SK-N-SH (cell line): Measurements from ENCODE around the gene NRG3. TPM values are rescaled to one million over a fixed set of nuclear protein-coding genes. Genes with fewer than 3 reads are reported as not detected.

Experiments
- CTCF ChIA-PET: fragments of 300-600, 350-600 bp; formaldehyde crosslinking; extraction: SDS; loops from one replicate; lab custom pipeline; 2021; lab: Yijun Ruan, JAX
- POLR2A ChIA-PET: fragments of 350-600 bp; sonication (Branson Sonifier 250); formaldehyde crosslinking; extraction: SDS; loops from one replicate; lab custom pipeline; 2020; ENCODE audit warnings: antibody characterized with exemption, inconsistent platforms; lab: Yijun Ruan, JAX
- DNase-seq: peaks from one replicate; pipeline ENCODE4 v3.0.0; 2012
- H2AFZ ChIP-seq: fragments of 200-600 bp; sonication (generic); 2 replicates; pipeline ENCODE4 v1.8.1; 2016; ENCODE audit warnings: antibody characterized with exemption, mild to moderate bottlenecking, low read depth
- H3F3A ChIP-seq: fragments of 200-600 bp; sonication (generic); replicated peaks from 2 replicates; pipeline ENCODE3; 2016; ENCODE audit warnings: antibody characterized with exemption, mild to moderate bottlenecking; ENCODE audit not compliant: insufficient read depth
- H3K27ac ChIP-seq, 2 experiments: fragments of 200-500 bp in 1 of 2; fragments of 200-600 bp in 1 of 2; sonication (Bioruptor generic) in 1 of 2; sonication (generic), shearing (Covaris generic) in 1 of 2; 2 replicates each; pipeline versions ENCODE4 v1.5.1 to v1.6.1; 2014 to 2016; ENCODE audit warnings: low read depth in 2 of 2, inconsistent platforms in 1 of 2, low read length in 1 of 2, mild to moderate bottlenecking in 1 of 2, mixed read lengths in 1 of 2
- H3K27me3 ChIP-seq: fragments of 200-600 bp; sonication (generic), shearing (Covaris generic); 2 replicates; pipeline ENCODE4 v1.6.1; 2016; ENCODE audit warnings: mixed run types; ENCODE audit not compliant: insufficient read depth
- H3K36me3 ChIP-seq, 2 experiments: fragments of 200-500 bp in 1 of 2; fragments of 200-600 bp in 1 of 2; sonication (Bioruptor generic) in 1 of 2; sonication (generic) in 1 of 2; replicated peaks in 1 of 2; 2 replicates each; pipeline versions ENCODE3 to v1.5.1; 2014 to 2016; ENCODE audit warnings: low read length in 1 of 2, mild to moderate bottlenecking in 1 of 2; ENCODE audit not compliant: insufficient read depth in 2 of 2, control insufficient read depth in 1 of 2
- H3K4me1 ChIP-seq, 2 experiments: fragments of 200-500 bp in 1 of 2; fragments of 200-600 bp in 1 of 2; sonication (Bioruptor generic) in 1 of 2; sonication (generic), shearing (Covaris generic) in 1 of 2; 2 replicates each; pipeline versions ENCODE4 v1.5.1 to v1.6.1; 2014 to 2016; ENCODE audit warnings: low read depth in 1 of 2, low read length in 1 of 2, mixed run types in 1 of 2; ENCODE audit not compliant: insufficient read depth in 2 of 2, control insufficient read depth in 1 of 2
- H3K4me2 ChIP-seq: fragments of 200-600 bp; sonication (generic), shearing (Covaris generic); 2 replicates; pipeline ENCODE4 v1.6.1; 2017; ENCODE audit warnings: mixed run types
- H3K4me3 ChIP-seq, 2 experiments: fragments of 200-500 bp in 1 of 2; fragments of 200-600 bp in 1 of 2; sonication (Bioruptor generic) in 1 of 2; sonication (generic), shearing (Covaris generic) in 1 of 2; 2 replicates each; pipeline versions ENCODE4 v1.5.1 to v1.8.1; 2014 to 2016; ENCODE audit warnings: low read depth in 2 of 2, inconsistent platforms in 1 of 2, low read length in 1 of 2, mild to moderate bottlenecking in 1 of 2, mixed read lengths in 1 of 2, moderate library complexity in 1 of 2
- H3K79me2 ChIP-seq: fragments of 200-600 bp; sonication (generic); 2 replicates; pipeline ENCODE4 v1.8.1; 2017; ENCODE audit warnings: mild to moderate bottlenecking; ENCODE audit not compliant: insufficient read depth
- H3K9ac ChIP-seq: fragments of 200-600 bp; sonication (generic); 2 replicates; pipeline ENCODE4 v1.6.1; 2017; ENCODE audit warnings: mixed run types
- H3K9me2 ChIP-seq: fragments of 200-600 bp; sonication (generic); 2 replicates; pipeline ENCODE4 v1.6.1; 2017; ENCODE audit warnings: mixed run types
- H3K9me3 ChIP-seq: fragments of 200-600 bp; sonication (generic); 2 replicates; pipeline ENCODE4 v1.6.1; 2017; ENCODE audit warnings: mixed run types, mild to moderate bottlenecking, moderate library complexity
- H4K20me1 ChIP-seq: fragments of 200-600 bp; sonication (generic); 2 replicates; pipeline ENCODE4 v1.6.1; 2017; ENCODE audit warnings: mild to moderate bottlenecking, mixed run types; ENCODE audit not compliant: insufficient read depth
- CHD2 ChIP-seq: fragments of 150-350 bp; IDR thresholded peaks from 2 replicates; pipeline ENCODE4 v1.6.1; 2018; ENCODE audit warnings: low read length; ENCODE audit not compliant: partially characterized antibody
- ELF1 ChIP-seq: IDR thresholded peaks from 2 replicates; pipeline ENCODE4 v1.4.0; 2012
- EP300 ChIP-seq, 2 experiments: IDR thresholded peaks; 2 replicates each; pipeline versions ENCODE4 v1.4.0 to v1.6.1; 2012; ENCODE audit warnings: borderline replicate concordance in 1 of 2, low read depth in 1 of 2, low read length in 1 of 2
- EZH2phosphoT487 ChIP-seq: fragments of 200-600 bp; sonication (generic); IDR thresholded peaks from 2 replicates; pipeline ENCODE4 v1.6.1; 2017; ENCODE audit warnings: low read depth, mixed run types, mild to moderate bottlenecking, antibody characterized with exemption, moderate library complexity, borderline replicate concordance
- FOSL2 ChIP-seq: IDR thresholded peaks from 2 replicates; pipeline ENCODE4 v1.4.0; 2012; ENCODE audit warnings: low read depth, mild to moderate bottlenecking, moderate library complexity, borderline replicate concordance
- FOXJ3 ChIP-seq: sonication (generic); formaldehyde crosslinking; IDR thresholded peaks from 2 replicates; pipeline ENCODE4 v1.5.1; 2020; ENCODE audit warnings: mild to moderate bottlenecking, missing genetic modification reagents
- FOXM1 ChIP-seq: IDR thresholded peaks from 2 replicates; pipeline ENCODE4 v1.4.0; 2012; ENCODE audit warnings: low read depth, mild to moderate bottlenecking
- GATA2 ChIP-seq: sonication (generic); formaldehyde crosslinking; IDR thresholded peaks from 2 replicates; pipeline ENCODE4 v1.5.0; 2020; ENCODE audit warnings: mild to moderate bottlenecking, missing genetic modification reagents
- JUND ChIP-seq: IDR thresholded peaks from 2 replicates; pipeline ENCODE4 v1.4.0; 2012
- MEF2A ChIP-seq: IDR thresholded peaks from 2 replicates; pipeline ENCODE4 v1.4.0; 2012; ENCODE audit warnings: low read depth, borderline replicate concordance
- NRF1 ChIP-seq: IDR thresholded peaks from 2 replicates; pipeline ENCODE4 v1.6.1; 2012; ENCODE audit warnings: low read depth, mild to moderate bottlenecking, low read length
- RXRA ChIP-seq: IDR thresholded peaks from 2 replicates; pipeline ENCODE4 v1.4.0; 2012; ENCODE audit warnings: low read depth, mild to moderate bottlenecking, borderline replicate concordance
- SIN3A ChIP-seq: IDR thresholded peaks from 2 replicates; pipeline ENCODE4 v1.6.1; 2012; ENCODE audit warnings: low read depth, mild to moderate bottlenecking, low read length, moderate library complexity, borderline replicate concordance
- TAF1 ChIP-seq: IDR thresholded peaks from 2 replicates; pipeline ENCODE4 v1.6.1; 2012; ENCODE audit warnings: low read depth, mild to moderate bottlenecking, low read length, moderate library complexity, borderline replicate concordance
- TCF12 ChIP-seq: IDR thresholded peaks from 2 replicates; pipeline ENCODE4 v1.4.0; 2012
- TEAD4 ChIP-seq: IDR thresholded peaks from 2 replicates; pipeline ENCODE4 v1.4.0; 2012; ENCODE audit warnings: mild to moderate bottlenecking, borderline replicate concordance; ENCODE audit not compliant: insufficient read depth
- YY1 ChIP-seq: IDR thresholded peaks from 2 replicates; pipeline ENCODE4 v1.4.0; 2012; ENCODE audit warnings: low read depth, mild to moderate bottlenecking
- WGBS: methylation state at CpG from one replicate; pipeline ENCODE4 v1.1.6; 2017; ENCODE audit warnings: low lambda C conversion rate; 5-methylcytosine and 5-hydroxymethylcytosine counted together
- polyA plus RNA-seq, 3 experiments: library from polyadenylated mRNA; depleted of rRNA; stranded (reverse); fragments of >200 nt; gene quantifications; 2 replicates each; pipeline ENCODE4 v1.2.3, GENCODE V29; 2012
- TF ChIP-seq, protein P1 (sequence below): fragments of 150-350 bp; IDR thresholded peaks from 2 replicates; pipeline ENCODE4 v1.6.1; 2016; ENCODE audit warnings: mild to moderate bottlenecking, low read depth, low read length
- TF ChIP-seq, protein P2 (sequence below): IDR thresholded peaks from 2 replicates; pipeline ENCODE4; 2012
- TF ChIP-seq, protein P3 (sequence below): IDR thresholded peaks from 2 replicates; pipeline ENCODE4 v1.4.0; 2012; ENCODE audit warnings: low read depth, borderline replicate concordance
- TF ChIP-seq, protein P4 (sequence below): IDR thresholded peaks from 2 replicates; pipeline ENCODE4 v1.4.0; 2012; ENCODE audit warnings: low read depth
- TF ChIP-seq, protein P5 (sequence below): fragments of 150-350 bp; IDR thresholded peaks from 2 replicates; pipeline ENCODE4 v1.6.1; 2017; ENCODE audit warnings: antibody characterized with exemption, low read length, low read depth, borderline replicate concordance
- TF ChIP-seq, protein P6 (sequence below): fragments of 200-600 bp; sonication (generic); IDR thresholded peaks from 2 replicates; pipeline ENCODE4 v1.6.1; 2017; ENCODE audit warnings: antibody characterized with exemption, mild to moderate bottlenecking, moderate library complexity

The NRG3 gene
- polyA plus RNA-seq, 1 of the 3 experiments (the other 2 are of a cell fraction): 0.03 TPM

DNA sequence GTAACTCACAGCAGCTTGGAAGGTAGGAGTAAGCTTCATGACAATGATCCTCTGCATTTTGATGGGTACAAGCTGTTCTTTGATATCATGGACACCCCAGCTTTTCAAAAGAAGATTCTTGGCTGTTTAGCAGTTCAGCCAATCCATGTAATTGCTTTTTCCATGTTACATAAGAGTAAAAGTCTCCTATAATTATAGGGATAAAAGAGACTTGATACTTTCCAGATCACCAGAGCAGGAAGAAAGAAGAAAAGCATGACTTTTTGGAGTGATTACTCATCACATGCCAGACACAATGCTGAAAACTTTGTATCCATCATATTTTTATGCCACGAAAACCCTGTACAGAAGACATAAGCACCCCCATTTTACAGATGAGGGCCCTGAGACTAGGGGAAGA is 1049.7 kb downstream of the NRG3 start (continued):
- TF ChIP-seq, protein P1, sequence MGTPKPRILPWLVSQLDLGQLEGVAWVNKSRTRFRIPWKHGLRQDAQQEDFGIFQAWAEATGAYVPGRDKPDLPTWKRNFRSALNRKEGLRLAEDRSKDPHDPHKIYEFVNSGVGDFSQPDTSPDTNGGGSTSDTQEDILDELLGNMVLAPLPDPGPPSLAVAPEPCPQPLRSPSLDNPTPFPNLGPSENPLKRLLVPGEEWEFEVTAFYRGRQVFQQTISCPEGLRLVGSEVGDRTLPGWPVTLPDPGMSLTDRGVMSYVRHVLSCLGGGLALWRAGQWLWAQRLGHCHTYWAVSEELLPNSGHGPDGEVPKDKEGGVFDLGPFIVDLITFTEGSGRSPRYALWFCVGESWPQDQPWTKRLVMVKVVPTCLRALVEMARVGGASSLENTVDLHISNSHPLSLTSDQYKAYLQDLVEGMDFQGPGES: no peak
- no peak for TF ChIP-seq EZH2phosphoT487
- no peak for TF ChIP-seq YY1
- peak; percentile 84 for TF ChIP-seq TEAD4
- peak; percentile 93 for TF ChIP-seq JUND
- no peak for TF ChIP-seq NRF1
- TF ChIP-seq, protein P2, sequence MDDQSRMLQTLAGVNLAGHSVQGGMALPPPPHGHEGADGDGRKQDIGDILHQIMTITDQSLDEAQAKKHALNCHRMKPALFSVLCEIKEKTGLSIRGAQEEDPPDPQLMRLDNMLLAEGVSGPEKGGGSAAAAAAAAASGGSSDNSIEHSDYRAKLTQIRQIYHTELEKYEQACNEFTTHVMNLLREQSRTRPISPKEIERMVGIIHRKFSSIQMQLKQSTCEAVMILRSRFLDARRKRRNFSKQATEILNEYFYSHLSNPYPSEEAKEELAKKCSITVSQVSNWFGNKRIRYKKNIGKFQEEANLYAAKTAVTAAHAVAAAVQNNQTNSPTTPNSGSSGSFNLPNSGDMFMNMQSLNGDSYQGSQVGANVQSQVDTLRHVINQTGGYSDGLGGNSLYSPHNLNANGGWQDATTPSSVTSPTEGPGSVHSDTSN: peak; percentile 98
- TF ChIP-seq CHD2: no peak
- TF ChIP-seq, protein P3, sequence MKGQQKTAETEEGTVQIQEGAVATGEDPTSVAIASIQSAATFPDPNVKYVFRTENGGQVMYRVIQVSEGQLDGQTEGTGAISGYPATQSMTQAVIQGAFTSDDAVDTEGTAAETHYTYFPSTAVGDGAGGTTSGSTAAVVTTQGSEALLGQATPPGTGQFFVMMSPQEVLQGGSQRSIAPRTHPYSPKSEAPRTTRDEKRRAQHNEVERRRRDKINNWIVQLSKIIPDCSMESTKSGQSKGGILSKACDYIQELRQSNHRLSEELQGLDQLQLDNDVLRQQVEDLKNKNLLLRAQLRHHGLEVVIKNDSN: no peak
- TF ChIP-seq RXRA: no peak
- no peak for TF ChIP-seq GATA2 (CRISPR knock-in tag)
- TF ChIP-seq, protein P4, sequence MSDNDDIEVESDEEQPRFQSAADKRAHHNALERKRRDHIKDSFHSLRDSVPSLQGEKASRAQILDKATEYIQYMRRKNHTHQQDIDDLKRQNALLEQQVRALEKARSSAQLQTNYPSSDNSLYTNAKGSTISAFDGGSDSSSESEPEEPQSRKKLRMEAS: peak; percentile 58; the same call in 1 of the 2 replicates
- peak; percentile 83 for TF ChIP-seq FOXM1

DNA sequence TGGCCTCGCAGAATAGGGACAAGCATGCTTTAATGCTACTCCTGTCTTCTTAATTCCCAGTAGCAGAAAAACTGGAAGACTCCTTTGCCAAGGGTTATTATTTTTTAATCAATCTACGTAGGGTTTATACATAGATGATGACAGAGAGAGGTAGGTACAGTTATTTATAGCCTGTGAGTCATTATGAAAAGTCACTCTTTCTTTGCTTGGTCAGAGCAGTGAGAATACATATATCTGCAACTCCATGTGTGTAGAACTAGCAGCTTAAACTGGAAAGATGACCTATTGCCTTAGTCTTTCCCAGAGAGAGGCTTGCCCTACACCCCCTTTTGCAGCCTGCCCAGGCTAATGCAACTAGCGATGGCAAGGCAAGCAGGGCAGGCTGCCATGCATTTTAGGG is 1050.6 kb downstream of the NRG3 start:
- DNase-seq: no peak
- WGBS: 40% methylated on average over 3 of the region's 3 CpGs
- ChIA-PET CTCF (no interaction called here), POLR2A (no interaction called here)
- peak overlapping the region; percentile 18; the same call in 1 of the 2 replicates for H3K9ac ChIP-seq
- H3K4me3 ChIP-seq: no peak overlapping the region
- no peaks in the 10 kb centered on the region for H3K9me3 ChIP-seq
- H3K79me2 ChIP-seq: no peaks in the 10 kb centered on the region
- peaks cover 0 to 21% of the 10 kb centered on the region in 2 experiments for H3K4me1 ChIP-seq
- peak overlapping the region; percentile 56; the same call in 1 of the 2 replicates for H3K4me2 ChIP-seq
- no peaks in the 10 kb centered on the region for H4K20me1 ChIP-seq
- peak overlapping the region; percentile 79 to 88; a peak in 3 of 4 replicates for H3K27ac ChIP-seq
- no peaks in the 10 kb centered on the region for H3K36me3 ChIP-seq
- no peaks in the 10 kb centered on the region for H3K27me3 ChIP-seq
- H3K9me2 ChIP-seq: no peaks in the 10 kb centered on the region
- H3F3A ChIP-seq: peaks cover 25% of the 10 kb centered on the region
- no peak overlapping the region for H2AFZ ChIP-seq
- TF ChIP-seq EZH2phosphoT487 (no peak), MEF2A (peak; percentile 87), RXRA (no peak), CHD2 (no peak), TAF1 (no peak), NRF1 (no peak), ELF1 (no peak), JUND (peak; percentile 46; the same call in 1 of the 2 replicates), TCF12 (peak; percentile 50), FOSL2 (peak; percentile 56), FOXJ3 (no peak), EP300 (IDR thresholded peaks at IDR 0.05; ENCODE audit: borderline replicate concordance in 1 of 2, low read depth in 1 of 2, low read length in 1 of 2) (peak in 1 of 2 experiments; percentile 51; a peak in 1 of 4 replicates), SIN3A (no peak)
- TF ChIP-seq, protein P5, sequence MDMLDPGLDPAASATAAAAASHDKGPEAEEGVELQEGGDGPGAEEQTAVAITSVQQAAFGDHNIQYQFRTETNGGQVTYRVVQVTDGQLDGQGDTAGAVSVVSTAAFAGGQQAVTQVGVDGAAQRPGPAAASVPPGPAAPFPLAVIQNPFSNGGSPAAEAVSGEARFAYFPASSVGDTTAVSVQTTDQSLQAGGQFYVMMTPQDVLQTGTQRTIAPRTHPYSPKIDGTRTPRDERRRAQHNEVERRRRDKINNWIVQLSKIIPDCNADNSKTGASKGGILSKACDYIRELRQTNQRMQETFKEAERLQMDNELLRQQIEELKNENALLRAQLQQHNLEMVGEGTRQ: no peak
- TF ChIP-seq, protein P2: peak; percentile 62
- TF ChIP-seq, protein P6, sequence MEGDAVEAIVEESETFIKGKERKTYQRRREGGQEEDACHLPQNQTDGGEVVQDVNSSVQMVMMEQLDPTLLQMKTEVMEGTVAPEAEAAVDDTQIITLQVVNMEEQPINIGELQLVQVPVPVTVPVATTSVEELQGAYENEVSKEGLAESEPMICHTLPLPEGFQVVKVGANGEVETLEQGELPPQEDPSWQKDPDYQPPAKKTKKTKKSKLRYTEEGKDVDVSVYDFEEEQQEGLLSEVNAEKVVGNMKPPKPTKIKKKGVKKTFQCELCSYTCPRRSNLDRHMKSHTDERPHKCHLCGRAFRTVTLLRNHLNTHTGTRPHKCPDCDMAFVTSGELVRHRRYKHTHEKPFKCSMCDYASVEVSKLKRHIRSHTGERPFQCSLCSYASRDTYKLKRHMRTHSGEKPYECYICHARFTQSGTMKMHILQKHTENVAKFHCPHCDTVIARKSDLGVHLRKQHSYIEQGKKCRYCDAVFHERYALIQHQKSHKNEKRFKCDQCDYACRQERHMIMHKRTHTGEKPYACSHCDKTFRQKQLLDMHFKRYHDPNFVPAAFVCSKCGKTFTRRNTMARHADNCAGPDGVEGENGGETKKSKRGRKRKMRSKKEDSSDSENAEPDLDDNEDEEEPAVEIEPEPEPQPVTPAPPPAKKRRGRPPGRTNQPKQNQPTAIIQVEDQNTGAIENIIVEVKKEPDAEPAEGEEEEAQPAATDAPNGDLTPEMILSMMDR: no peak
- TF ChIP-seq, protein P4: no peak
